Measurements from ENCODE around the gene DRC1.

DRC1 gene

GRCh38 chr2:26455037-26455669 is 53.4 kb downstream of the DRC1 start:
- H3K36me3 ChIP-seq (ENCODE audit: control insufficient read depth, insufficient read depth, low read length) = no peaks in the 10 kb centered on the region
- no peak for DNase-seq (ENCODE audit: extremely low read depth, insufficient read length)
- H3K4me3 ChIP-seq (replicated peaks; ENCODE audit: low read depth, low read length) = no peak overlapping the region
- no peaks in the 10 kb centered on the region for H3K27me3 ChIP-seq (replicated peaks; ENCODE audit: control insufficient read depth, insufficient read depth, low read length)
- TF ChIP-seq CTCF (IDR thresholded peaks at IDR 0.05; ENCODE audit: insufficient read depth, low read length, poor library complexity, severe bottlenecking) = no peak

DNA sequence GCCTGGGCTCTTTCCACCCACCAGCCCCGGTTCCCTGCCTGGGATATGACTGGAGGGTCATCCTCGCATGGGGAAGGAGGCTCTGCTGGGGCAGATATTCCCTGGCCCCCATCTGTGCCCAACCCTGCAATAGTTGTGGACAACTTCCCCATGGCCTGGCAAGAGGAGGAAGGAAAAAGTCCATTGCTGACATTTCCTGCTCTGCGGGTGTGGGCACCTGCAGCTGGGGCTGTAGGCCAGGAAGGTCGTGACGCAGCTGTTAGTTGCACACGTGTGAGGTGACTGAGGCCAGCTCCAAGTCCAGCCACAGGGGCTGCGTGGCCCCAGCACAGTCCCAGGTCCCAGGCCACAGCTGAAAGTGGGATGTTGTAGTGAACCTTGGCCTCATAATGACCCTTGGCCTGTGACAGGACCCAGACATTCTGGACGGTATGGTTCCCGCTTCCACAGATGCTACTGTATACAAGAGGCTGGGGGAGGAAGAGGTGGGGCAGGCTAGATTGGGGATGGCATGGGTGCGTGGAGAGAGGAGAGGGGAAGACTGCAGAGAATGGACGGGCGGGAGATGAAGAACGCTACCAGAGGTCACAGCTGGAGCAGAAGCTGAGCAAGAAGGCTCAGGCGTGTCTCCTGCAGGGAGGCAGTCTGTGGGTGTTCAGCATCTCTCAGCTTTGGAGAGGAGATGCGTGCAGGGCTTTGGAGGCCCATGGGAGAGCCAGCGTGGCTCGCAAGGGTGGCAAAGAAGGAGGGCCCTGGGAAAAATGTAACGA is 54.1 kb downstream of the DRC1 start:
- Histone ChIP-seq H3K36me3 (ENCODE audit: control insufficient read depth, insufficient read depth, low read length) (no peaks in the 10 kb centered on the region), H3K4me3 (replicated peaks; ENCODE audit: low read depth, low read length) (no peak overlapping the region), H3K27me3 (replicated peaks; ENCODE audit: control insufficient read depth, insufficient read depth, low read length) (no peaks in the 10 kb centered on the region)
- DNase-seq (ENCODE audit: extremely low read depth, insufficient read length) = no peak
- TF ChIP-seq CTCF (IDR thresholded peaks at IDR 0.05; ENCODE audit: insufficient read depth, low read length, poor library complexity, severe bottlenecking) = no peak

GRCh38 chr2:26456440-26457250 is 54.9 kb downstream of the DRC1 start:
- DNase-seq (ENCODE audit: extremely low read depth, insufficient read length) = no peak

DNA sequence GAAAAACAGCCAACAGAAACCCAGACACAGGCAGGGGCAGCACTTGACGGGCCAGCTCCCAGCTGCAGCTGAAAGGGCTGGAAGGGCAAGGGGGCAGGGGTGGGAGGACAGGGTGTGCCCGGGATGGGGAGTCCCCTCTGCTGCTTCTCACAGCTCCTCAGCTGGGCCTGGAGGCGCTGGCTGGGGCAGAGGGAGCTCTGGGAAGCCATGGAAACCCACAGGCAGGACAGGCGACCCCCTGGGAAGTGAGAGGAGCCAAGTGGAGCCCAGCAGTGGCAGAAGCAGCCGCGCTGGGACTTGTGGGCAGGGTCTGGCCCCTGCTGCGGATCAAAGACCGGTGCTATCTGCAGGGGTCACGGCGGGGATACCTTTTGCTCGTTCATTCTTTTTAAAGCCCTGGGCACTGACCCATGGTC is 55.5 kb downstream of the DRC1 start:
- no peak for DNase-seq (ENCODE audit: extremely low read depth, insufficient read length)
- TF ChIP-seq CTCF (IDR thresholded peaks at IDR 0.05; ENCODE audit: insufficient read depth, low read length, poor library complexity, severe bottlenecking) = no peak

More at GRCh38 chr2:26456440-26457250, 54.9 kb downstream of the DRC1 start:
- no peak for TF ChIP-seq CTCF (IDR thresholded peaks at IDR 0.05; ENCODE audit: insufficient read depth, low read length, poor library complexity, severe bottlenecking)
- no peaks in the 10 kb centered on the region for H3K36me3 ChIP-seq (ENCODE audit: control insufficient read depth, insufficient read depth, low read length)
- no peak overlapping the region for H3K4me3 ChIP-seq (replicated peaks; ENCODE audit: low read depth, low read length)
- no peaks in the 10 kb centered on the region for H3K27me3 ChIP-seq (replicated peaks; ENCODE audit: control insufficient read depth, insufficient read depth, low read length)

GRCh38 chr2:26457695-26458364 is 56.1 kb downstream of the DRC1 start:
- H3K4me3 ChIP-seq (replicated peaks; ENCODE audit: low read depth, low read length) = no peak overlapping the region
- no peaks in the 10 kb centered on the region for H3K36me3 ChIP-seq (ENCODE audit: control insufficient read depth, insufficient read depth, low read length)
- H3K27me3 ChIP-seq (replicated peaks; ENCODE audit: control insufficient read depth, insufficient read depth, low read length) = no peaks in the 10 kb centered on the region
- DNase-seq (ENCODE audit: extremely low read depth, insufficient read length) = no peak
- TF ChIP-seq CTCF (IDR thresholded peaks at IDR 0.05; ENCODE audit: insufficient read depth, low read length, poor library complexity, severe bottlenecking) = no peak

More for the DNA sequence above, 55.5 kb downstream of the DRC1 start:
- Histone ChIP-seq H3K4me3 (replicated peaks; ENCODE audit: low read depth, low read length) (no peak overlapping the region), H3K36me3 (ENCODE audit: control insufficient read depth, insufficient read depth, low read length) (no peaks in the 10 kb centered on the region), H3K27me3 (replicated peaks; ENCODE audit: control insufficient read depth, insufficient read depth, low read length) (no peaks in the 10 kb centered on the region)
